ENCODE data around the gene IFI35. TPM values are rescaled to one million over a fixed set of nuclear protein-coding genes. Genes with fewer than 3 reads are reported as not detected.

Gene IFI35
- total RNA-seq, 1 donor from 2014 or later, result 60.5 TPM

DNA sequence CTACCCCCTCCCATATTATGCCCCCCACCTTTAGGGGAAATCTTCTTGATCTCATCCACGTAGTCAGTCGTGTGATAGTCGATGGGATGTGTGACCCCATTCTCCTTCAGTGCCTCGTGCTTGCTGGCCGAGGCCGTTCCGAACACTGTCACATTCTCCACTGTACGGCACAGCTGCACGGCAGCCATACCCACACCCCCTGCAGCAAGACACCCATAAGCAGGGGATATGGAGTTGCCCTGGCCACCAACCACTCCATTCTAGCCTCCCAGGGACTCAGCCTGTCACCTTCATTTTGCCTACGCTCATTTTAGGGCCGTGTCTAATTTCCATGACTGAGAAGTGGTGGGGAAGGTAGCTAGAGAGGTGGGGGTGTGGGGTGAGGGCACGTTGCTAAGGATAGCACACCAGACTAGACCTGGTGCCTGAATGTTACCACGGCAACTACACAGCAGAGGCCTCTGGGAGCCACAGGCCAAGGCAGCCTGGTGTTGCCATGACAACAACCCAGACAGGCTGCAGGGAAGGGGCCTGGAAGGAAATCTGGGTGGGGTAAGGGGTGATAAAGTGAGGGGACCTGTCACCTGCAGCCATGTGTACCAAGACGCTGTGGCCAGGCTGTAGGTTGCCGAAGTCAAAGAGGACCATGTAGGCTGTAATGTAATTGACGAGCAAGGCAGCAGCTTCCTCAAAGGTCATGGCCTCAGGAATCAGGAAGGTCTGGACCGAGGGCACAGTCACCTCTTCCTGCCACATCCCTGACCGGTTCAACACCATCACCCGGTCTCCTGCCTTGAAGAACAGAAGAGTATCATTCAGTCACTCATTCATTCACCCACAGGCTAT, 11.6 kb downstream of the IFI35 start:
- H3K27me3 ChIP-seq (ENCODE audit: insufficient read depth, low read length), result no peaks in the 10 kb centered on the region
- no peak overlapping the region for H3K9ac ChIP-seq (ENCODE audit: low read length)
- no peak for DNase-seq (ENCODE audit: low read depth)
- peaks cover 46% of the 10 kb centered on the region for H3K4me1 Mint-ChIP-seq (ENCODE audit: low read depth, unreplicated experiment)
- peaks cover 32% of the 10 kb centered on the region for H4K20me1 ChIP-seq (ENCODE audit: insufficient read depth, low read length)
- peak overlapping the region; percentile 22 for H3K4me2 ChIP-seq (ENCODE audit: low read length)
- peak overlapping the region; percentile 6 for H3K4me3 Mint-ChIP-seq (ENCODE audit: unreplicated experiment)
- H3K36me3 ChIP-seq (ENCODE audit: insufficient read depth, low read length), result peaks cover 8% of the 10 kb centered on the region
- H3K4me3 ChIP-seq (ENCODE audit: insufficient read depth, low read depth, low read length), result no peak overlapping the region
- no peaks in the 10 kb centered on the region for H3K9me3 ChIP-seq (ENCODE audit: insufficient read depth, low read depth, low read length)
- H3K36me3 Mint-ChIP-seq (ENCODE audit: low read depth, unreplicated experiment), result peaks cover 11% of the 10 kb centered on the region
- H3K27ac Mint-ChIP-seq (ENCODE audit: unreplicated experiment), result peak overlapping the region; percentile 69
- H3K79me2 ChIP-seq (ENCODE audit: insufficient read depth, low read length), result peaks cover 42% of the 10 kb centered on the region
- no peak overlapping the region for H2AFZ ChIP-seq (ENCODE audit: low read depth, low read length)
- FAIRE-seq, result no peak
- no peaks in the 10 kb centered on the region for H3K9me3 Mint-ChIP-seq (ENCODE audit: unreplicated experiment)
- TF ChIP-seq CTCF (IDR thresholded peaks at IDR 0.05; ENCODE audit: insufficient read depth, low read depth, low read length), result no peak
- TF ChIP-seq EZH2 (IDR thresholded peaks at IDR 0.05; ENCODE audit: insufficient read depth, low read length), result no peak
- no peaks in the 10 kb centered on the region for H3K27me3 Mint-ChIP-seq (ENCODE audit: low read depth, unreplicated experiment)
- peaks cover 20% of the 10 kb centered on the region for H3K4me1 ChIP-seq (ENCODE audit: insufficient read depth, low read length)
- H3K27ac ChIP-seq (ENCODE audit: low read depth, low read length), result no peak overlapping the region

- H3K27ac Mint-ChIP-seq (ENCODE audit: unreplicated experiment), result no peak overlapping the region
- no peaks in the 10 kb centered on the region for H3K27me3 Mint-ChIP-seq (ENCODE audit: low read depth, unreplicated experiment)
- peaks cover 8% of the 10 kb centered on the region for H3K36me3 ChIP-seq (ENCODE audit: insufficient read depth, low read length)
- H3K4me3 Mint-ChIP-seq (ENCODE audit: unreplicated experiment), result no peak overlapping the region
- H3K4me1 Mint-ChIP-seq (ENCODE audit: low read depth, unreplicated experiment), result peaks cover 43% of the 10 kb centered on the region
- peak overlapping the region; percentile 22 for H3K4me2 ChIP-seq (ENCODE audit: low read length)
- FAIRE-seq, result no peak
- TF ChIP-seq CTCF (IDR thresholded peaks at IDR 0.05; ENCODE audit: insufficient read depth, low read depth, low read length), result no peak
- peaks cover 11% of the 10 kb centered on the region for H3K36me3 Mint-ChIP-seq (ENCODE audit: low read depth, unreplicated experiment)
- no peaks in the 10 kb centered on the region for H3K9me3 Mint-ChIP-seq (ENCODE audit: unreplicated experiment)
- H3K27me3 ChIP-seq (ENCODE audit: insufficient read depth, low read length), result no peaks in the 10 kb centered on the region
- peaks cover 32% of the 10 kb centered on the region for H4K20me1 ChIP-seq (ENCODE audit: insufficient read depth, low read length)
- H3K9ac ChIP-seq (ENCODE audit: low read length), result no peak overlapping the region
- no peak overlapping the region for H2AFZ ChIP-seq (ENCODE audit: low read depth, low read length)
- no peak for DNase-seq (ENCODE audit: low read depth)
- H3K4me3 ChIP-seq (ENCODE audit: insufficient read depth, low read depth, low read length), result no peak overlapping the region
- H3K9me3 ChIP-seq (ENCODE audit: insufficient read depth, low read depth, low read length), result no peaks in the 10 kb centered on the region
- no peak overlapping the region for H3K27ac ChIP-seq (ENCODE audit: low read depth, low read length)
- H3K4me1 ChIP-seq (ENCODE audit: insufficient read depth, low read length), result peaks cover 20% of the 10 kb centered on the region
- peaks cover 42% of the 10 kb centered on the region for H3K79me2 ChIP-seq (ENCODE audit: insufficient read depth, low read length)
Observed at GRCh38 chr17:43018932-43019331, 12.3 kb downstream of the IFI35 start.

- H2AFZ ChIP-seq (ENCODE audit: low read depth, low read length), result no peak overlapping the region
- peak overlapping the region; percentile 90 for H3K4me2 ChIP-seq (ENCODE audit: low read length)
- peaks cover 23% of the 10 kb centered on the region for H3K4me1 ChIP-seq (ENCODE audit: insufficient read depth, low read length)
- H3K27ac Mint-ChIP-seq (ENCODE audit: unreplicated experiment), result peak overlapping the region; percentile 77
- peaks cover 8% of the 10 kb centered on the region for H3K36me3 ChIP-seq (ENCODE audit: insufficient read depth, low read length)
- peaks cover 43% of the 10 kb centered on the region for H3K4me1 Mint-ChIP-seq (ENCODE audit: low read depth, unreplicated experiment)
- no peak overlapping the region for H3K27ac ChIP-seq (ENCODE audit: low read depth, low read length)
- peaks cover 42% of the 10 kb centered on the region for H3K79me2 ChIP-seq (ENCODE audit: insufficient read depth, low read length)
- peaks cover 29% of the 10 kb centered on the region for H4K20me1 ChIP-seq (ENCODE audit: insufficient read depth, low read length)
- no peak for TF ChIP-seq CTCF (IDR thresholded peaks at IDR 0.05; ENCODE audit: insufficient read depth, low read depth, low read length)
- TF ChIP-seq EZH2 (IDR thresholded peaks at IDR 0.05; ENCODE audit: insufficient read depth, low read length), result no peak
- H3K27me3 ChIP-seq (ENCODE audit: insufficient read depth, low read length), result no peaks in the 10 kb centered on the region
- DNase-seq (ENCODE audit: low read depth), result no peak
- H3K9me3 Mint-ChIP-seq (ENCODE audit: unreplicated experiment), result no peaks in the 10 kb centered on the region
- H3K27me3 Mint-ChIP-seq (ENCODE audit: low read depth, unreplicated experiment), result no peaks in the 10 kb centered on the region
- H3K9ac ChIP-seq (ENCODE audit: low read length), result no peak overlapping the region
- H3K9me3 ChIP-seq (ENCODE audit: insufficient read depth, low read depth, low read length), result no peaks in the 10 kb centered on the region
- peaks cover 11% of the 10 kb centered on the region for H3K36me3 Mint-ChIP-seq (ENCODE audit: low read depth, unreplicated experiment)
- H3K4me3 Mint-ChIP-seq (ENCODE audit: unreplicated experiment), result peak overlapping the region; percentile 97
- FAIRE-seq, result no peak
- no peak overlapping the region for H3K4me3 ChIP-seq (ENCODE audit: insufficient read depth, low read depth, low read length)
Observed at GRCh38 chr17:43019418-43019817, 12.8 kb downstream of the IFI35 start.
